Measurements from ENCODE around the gene CHDH.

Gene CHDH

DNA sequence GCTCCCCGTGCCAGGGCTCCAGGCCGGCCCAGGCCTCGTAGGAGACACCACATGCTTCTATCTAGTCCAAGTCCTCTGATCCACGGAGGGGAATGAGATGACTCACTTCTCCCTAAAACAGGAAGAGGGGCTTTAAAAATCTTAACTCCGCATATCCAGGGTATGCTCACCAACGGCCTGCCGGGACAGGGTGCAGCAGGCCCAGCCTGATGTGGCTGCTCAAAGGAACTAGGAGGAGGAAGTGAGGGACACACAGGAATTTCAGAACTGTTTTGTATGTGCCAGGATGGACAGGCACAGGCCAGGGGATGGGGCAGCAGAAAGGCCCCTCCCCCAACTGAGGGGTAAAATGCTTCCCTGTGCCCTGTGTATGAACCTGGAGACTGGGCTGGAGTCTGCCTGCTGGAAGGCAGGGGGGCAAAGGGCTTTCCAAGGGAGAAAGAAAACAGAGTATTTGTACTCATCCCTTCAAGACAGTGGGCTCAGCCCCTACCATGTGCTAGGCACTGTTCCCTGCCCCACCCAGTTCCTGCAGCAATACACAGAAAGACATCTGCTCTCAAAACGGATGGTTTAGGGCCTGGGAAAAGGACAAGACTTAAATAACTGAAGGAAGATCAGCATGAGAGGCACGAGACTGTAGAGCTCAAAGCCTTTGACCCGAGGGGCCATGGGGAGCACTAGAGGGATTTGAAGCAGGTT is 22.1 kb downstream of the CHDH start:
- DNase-seq (ENCODE audit: low read depth in 2 of 2): no peak

DNA sequence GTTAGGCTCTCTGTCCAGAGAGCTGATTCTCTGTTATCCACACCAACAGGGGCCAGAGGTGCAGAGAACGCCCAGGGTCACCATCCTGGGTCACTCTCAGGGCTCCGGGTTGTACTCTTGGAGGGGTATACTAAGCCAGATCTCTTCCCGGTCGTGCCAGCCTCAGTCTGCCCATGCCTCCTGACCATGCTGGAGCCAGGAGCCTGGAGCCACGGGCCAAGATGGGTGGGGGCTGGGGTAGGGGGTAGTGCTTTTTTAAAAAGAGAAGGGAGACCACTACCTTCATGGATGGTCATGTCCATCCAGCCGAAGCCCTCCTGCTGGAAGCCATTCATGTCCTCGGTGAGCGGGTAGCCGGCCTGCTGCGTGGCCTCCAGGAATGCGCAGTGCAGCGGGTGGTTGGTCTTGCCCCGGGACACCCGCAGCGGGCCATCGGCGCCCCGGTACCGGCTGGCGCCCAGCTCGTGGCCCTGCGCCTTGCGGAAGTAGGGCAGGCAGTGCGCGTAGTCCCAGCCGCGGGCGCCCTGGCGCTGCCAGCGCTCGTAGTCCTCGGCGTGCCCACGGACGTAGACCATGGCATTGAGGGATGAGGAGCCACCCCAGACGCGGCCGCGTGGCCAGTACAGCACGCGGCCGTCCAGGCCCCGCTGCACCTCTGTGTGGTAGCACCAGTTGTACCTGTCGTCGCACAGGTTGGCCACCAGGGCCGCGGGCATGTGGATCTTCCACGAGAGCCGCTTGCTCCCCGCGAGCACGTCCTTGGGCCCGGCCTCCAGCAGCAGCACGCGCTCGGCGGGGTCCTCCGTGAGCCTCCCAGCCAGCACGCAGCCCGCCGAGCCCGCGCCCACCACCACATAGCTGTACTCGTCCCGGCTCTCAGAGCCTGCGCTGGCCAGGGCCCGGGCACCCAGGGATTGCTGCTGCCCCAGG is 22.9 kb downstream of the CHDH start:
- DNase-seq (ENCODE audit: low read depth in 2 of 2): no peak

DNA sequence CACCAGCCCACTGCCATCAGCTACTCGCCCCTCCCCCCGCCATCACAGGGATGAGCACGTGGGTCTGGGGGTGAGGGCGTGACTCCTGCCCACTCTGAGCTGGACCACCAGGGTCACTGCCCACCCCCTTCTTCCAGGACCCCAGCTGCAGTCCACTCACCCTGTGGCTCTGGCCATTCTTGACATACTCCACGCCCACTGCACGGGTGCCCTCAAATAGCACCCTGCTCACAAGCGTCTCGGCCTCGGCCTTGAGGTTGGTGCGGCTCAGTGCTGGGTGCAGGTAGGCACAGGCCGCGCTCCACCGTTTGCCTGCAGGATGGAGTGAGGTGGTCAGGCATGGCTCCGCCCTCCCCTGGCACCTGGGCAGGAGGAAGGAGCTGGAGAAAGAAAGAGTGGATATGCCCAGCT is 23.9 kb downstream of the CHDH start:
- DNase-seq (ENCODE audit: low read depth in 2 of 2): no peak

DNA sequence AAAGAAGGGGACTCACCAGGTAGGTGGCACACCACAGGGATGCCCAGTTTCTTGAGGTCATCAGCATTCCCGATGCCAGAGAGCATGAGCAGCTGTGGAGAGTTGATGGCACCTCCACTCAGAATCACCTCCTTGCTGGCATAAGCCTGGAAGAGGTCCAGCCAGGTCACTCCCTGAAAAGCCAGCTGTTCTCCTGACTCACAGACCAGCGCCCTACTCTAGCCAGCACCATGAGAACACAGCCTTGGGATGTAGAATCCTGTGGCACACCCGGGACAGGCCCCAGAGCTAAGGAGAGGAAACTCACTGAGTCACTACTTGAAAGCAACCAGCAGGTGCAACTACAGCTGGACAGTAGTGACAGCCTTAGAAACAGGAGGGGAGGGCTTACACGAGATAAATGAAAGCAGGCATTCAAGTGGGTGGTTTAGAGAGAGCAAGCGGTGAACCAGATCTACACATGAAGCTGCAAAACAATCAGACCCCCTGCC is 24.5 kb downstream of the CHDH start:
- DNase-seq (ENCODE audit: low read depth in 2 of 2): no peak

DNA sequence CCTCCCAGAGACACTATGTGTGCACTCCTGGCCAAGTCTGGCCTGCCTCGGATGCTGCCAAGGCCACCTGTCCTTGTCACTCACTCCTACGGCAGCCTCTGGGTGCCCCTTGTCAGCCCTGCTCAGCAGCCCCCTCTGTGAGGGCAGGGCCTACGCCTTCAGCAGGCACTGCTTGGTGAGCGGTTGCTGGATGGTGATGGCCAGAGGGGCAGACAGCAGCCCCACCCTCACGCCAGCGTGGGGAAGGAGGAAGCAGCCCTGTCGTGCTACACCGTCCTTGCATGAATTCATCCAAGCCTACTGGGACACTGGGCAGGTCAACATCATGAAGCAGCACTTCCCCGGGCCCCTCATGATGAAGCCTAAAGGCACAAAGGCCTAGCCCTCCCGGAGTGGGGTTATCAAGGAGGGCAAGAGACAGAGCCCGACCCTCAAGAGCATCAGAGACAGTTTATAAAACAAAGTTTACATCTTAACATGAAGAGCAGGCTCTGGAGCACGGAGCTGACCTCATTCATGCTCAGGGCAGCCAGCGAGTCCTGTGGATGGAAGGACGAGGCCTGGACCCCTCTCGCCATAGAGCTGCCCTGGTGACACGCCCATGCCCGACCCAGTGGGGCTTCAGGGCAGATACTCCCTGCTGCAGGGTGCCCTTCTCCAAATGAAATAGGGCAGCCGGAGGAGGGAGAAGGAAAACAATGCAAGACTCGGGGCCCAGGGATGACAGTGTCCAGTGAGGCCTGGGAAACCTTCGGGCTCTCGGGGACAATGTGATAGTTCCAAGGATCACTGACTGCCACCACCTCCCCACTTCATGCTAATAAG is 25.3 kb downstream of the CHDH start:
- DNase-seq (ENCODE audit: low read depth in 2 of 2): no peak

DNA sequence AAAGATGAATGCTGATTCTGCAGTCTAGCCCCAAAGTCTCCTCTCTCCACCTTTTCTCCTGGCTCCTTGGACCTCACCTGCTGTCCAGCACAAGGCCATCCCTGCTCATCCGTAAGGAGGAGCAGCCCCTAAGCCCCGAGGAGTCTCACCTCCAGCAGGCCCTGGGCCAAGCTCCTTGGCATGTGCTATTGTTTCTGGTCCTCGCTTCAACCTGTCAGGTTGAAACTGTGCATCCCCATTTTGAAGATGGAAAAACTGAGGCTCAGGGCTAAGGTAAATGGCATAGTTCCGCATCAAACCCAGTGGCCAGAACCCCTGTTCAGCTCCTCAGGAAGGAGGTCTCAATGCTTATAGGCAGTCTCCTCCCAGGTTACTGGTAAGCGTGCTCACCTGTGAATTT is 26.1 kb downstream of the CHDH start:
- DNase-seq (ENCODE audit: low read depth in 2 of 2): no peak

DNA sequence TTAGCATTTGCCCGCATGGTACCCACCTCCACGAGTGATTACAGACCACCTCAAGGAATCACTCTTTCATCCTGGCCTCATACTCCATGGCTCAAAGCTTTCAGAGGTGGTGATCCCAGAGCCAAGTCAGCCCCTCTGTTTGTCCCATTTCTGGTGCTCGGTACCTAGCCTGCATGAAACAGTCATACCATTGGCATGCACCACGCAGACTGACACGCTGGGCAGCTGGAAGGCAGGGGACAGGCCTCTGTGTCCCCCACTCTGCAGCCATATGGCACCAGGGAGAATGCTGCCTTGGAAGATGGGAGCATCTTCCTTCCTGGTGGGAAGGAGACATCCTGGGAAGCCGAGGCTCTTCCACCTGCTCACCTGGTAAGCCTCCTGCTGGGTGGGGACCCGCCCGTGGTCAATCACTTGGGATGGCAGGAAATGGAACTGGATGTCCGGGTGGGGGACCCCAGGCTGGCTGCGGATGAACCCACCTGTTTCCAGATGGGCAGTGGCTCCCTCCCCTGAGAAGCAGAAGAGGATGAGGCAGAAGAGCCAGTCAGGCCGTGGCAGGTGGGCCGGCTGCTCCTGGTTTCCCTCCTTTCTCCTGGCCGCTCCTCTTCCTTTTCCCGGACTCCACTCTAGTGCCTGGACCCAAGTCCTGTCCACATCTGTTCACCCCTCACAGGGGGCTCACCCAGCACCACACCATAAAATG is 26.9 kb downstream of the CHDH start:
- no peak for DNase-seq (ENCODE audit: low read depth in 2 of 2)

DNA sequence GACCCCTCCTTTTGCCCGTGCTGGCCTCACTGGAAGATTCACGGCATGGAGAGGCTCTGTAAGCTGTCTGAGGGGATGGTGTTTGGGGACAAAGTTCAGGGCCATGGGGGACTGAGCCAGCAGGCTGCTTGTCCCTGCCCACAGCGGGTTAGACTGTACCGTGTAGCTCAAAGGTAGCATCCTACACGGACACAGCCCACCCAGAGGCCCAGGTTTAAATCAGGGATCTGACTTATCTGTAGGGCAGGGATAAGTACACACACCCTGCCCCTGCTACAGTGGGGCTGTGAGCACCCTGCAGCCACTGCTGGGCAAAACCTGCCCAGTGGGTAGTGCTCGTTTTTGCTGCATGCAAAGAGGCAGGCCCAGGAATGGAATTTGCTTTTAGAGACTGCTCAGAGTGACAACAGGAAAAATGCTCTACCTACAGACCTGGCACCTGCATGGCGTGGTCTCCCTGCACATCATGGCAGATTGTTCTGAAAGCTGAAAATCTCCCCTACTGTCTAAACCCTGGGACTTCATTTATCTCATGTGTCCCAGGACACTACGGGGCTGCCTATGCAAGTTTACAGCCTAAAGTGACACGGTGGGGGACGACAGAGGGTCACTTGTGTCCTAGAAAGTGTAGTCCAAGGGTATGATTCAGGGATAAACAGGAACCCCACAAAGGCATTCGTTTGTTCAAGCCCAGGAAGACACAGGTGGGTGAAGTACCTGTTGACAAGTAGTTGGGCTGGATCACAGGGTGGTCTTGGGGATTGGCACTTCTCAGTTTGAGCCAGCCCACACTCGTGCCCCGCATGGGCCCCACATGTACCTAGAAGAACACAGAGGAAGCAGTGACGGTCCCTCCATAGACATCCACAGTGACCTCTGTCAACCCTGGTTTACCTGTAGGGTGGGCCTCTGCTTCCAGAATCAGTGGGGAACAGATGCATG is 27.7 kb downstream of the CHDH start:
- no peak for DNase-seq (ENCODE audit: low read depth in 2 of 2)

DNA sequence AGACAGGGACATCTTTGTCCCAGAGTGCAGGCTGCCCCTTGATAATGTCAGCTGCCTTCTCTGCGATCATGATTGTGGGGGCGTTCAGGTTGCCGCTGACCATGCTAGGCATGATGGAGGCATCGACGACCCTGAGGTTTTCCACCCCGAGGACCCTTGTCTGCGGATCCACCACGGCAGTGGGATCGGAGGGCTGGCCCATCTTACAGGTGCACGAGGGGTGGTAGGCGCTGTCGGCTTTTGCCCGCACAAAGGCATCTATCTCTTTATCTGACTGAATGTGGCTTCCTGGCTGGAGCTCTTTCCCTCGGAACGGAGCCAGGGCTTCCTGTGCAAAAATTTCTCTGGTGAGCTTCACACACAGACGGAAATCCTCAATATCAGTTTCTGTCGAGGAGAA is 28.4 kb downstream of the CHDH start:
- no peak for DNase-seq (ENCODE audit: low read depth in 2 of 2)

DNA sequence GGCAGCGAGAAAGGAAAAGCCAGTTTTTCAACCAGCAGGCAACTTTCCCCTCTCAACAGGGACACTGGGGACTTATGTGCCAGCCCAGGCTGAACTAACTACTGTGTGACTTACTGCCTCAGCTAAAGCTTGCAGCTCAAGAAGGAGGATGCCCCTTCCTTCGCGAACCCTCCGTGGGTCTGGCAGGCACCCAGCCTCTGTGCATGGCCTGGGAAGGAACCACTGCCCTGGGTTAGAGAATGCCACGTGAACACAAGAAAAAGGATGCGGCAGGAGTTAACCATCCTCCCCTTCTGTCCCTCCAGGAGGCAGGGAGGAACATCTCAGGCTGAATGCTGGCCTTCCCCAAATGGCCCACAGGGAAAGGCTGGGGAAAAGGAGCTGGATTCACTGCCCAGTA is 29.0 kb downstream of the CHDH start:
- no peak for DNase-seq (ENCODE audit: low read depth in 2 of 2)

DNA sequence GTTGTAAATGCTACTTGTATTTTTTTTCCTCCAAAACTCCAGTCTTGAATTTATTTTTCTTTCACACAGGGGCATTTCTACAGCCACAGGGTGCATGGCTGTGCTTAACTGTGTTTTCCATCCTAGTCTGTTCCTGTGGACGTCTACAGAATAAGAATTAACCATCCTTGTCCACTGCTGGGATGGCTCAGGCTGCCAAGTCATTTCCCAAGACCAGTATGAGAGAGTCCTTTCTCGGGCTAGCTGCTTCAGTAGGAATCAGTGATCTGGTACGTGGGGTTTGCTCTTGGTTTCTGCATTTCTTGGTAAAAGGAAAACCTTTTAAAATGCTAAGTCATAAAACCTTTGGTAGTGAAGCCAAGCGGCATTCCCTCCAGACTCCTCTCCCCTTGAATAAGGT is 29.8 kb downstream of the CHDH start:
- no peak for DNase-seq (ENCODE audit: low read depth in 2 of 2)

DNA sequence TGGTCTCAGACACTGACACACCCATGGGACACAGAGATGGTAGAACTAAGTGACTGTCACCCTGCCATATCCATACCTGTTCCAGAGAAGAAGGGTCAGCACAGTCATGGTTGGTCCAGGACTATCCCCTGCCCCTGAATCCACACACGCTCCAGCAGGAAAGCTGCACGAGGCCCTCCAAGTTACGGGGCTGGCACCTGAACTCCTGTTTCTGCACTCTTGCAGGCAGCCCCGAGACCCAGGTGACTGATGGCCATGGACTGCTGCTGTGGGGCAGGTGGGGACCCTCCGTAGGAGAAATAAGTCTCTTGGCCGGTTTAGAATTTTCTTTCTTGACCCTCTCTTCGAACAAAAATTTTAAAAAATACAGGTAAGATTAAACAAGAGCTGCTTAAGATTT is 30.6 kb downstream of the CHDH start:
- no peak for DNase-seq (ENCODE audit: low read depth in 2 of 2)

DNA sequence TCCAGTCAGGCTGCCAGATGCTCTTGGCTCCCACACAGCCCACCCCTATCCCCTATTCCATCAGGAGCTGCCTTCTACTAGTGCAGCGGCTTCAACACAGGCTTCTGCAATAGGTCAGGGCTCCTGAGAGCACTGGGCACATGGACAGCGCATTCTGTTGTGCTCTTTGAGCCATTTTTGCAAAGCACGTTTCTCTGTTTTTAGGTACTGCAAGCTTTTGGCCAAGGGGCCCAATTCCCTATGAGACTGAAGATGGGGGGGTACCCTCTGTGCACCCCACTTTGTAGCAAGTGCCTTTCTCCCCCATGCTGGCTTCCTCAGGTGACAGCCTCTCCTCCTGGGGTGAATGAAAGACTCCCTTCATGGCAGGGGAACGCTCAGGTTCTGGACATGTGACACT is 31.2 kb downstream of the CHDH start:
- DNase-seq (ENCODE audit: low read depth in 2 of 2): no peak

DNA sequence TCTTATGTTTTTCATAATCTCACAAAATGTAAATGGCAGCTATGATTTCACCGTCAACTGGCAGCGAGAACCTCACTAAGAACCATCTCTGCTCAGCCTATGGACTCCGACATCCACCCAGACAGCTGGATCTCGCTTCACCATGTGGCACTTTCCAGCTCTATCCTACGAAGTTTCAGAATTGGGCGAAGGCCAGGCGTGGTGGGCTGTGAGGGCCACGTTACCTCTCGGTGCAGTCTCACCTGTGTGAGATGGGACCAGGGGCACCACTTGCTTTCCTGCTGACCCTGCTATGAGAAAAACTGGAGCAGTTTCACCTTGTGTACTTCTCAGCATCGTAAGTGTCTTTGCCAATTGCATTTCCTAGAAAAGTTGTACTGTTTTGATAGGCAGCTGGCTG is 32.3 kb downstream of the CHDH start:
- no peak for DNase-seq (ENCODE audit: low read depth in 2 of 2)

DNA sequence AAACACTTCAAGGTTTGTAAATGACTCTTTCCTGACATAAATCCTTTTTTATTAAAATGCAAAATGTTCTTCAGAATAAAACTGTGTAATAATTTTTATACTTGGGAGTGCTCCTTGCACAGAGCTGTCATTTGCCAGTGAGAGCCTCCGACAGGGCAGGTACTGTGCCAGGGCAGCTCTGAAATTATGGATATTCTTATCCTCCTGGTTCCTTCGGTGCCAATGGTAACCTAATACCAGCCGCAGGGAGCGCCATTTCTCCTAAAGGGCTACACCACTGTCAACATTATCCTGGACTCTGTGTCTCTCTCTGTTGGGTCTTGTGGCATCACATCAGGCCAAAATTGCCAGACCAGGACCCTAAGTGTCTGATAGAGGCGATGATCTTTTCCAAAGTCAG is 33.0 kb downstream of the CHDH start:
- no peak for DNase-seq (ENCODE audit: low read depth in 2 of 2)

DNA sequence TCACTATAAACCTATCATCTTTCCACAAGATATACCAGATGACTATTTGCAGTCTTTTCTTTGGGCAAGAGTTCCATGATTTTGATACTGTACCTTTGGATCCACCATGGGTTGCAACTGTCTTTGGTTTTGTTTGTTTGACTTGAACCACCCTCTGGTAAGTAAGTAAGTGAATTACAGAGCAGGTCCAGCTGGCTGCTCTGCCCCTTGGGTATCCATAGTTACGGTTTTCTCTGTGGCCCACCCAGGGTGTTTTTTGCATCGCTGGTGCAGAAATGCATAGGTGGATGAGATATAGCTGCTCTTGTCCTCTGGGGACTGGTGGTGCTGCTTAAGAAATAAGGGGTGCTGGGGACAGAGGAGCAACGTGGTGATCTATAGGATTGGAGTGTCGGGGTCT is 33.8 kb downstream of the CHDH start:
- DNase-seq (ENCODE audit: low read depth in 2 of 2): no peak

DNA sequence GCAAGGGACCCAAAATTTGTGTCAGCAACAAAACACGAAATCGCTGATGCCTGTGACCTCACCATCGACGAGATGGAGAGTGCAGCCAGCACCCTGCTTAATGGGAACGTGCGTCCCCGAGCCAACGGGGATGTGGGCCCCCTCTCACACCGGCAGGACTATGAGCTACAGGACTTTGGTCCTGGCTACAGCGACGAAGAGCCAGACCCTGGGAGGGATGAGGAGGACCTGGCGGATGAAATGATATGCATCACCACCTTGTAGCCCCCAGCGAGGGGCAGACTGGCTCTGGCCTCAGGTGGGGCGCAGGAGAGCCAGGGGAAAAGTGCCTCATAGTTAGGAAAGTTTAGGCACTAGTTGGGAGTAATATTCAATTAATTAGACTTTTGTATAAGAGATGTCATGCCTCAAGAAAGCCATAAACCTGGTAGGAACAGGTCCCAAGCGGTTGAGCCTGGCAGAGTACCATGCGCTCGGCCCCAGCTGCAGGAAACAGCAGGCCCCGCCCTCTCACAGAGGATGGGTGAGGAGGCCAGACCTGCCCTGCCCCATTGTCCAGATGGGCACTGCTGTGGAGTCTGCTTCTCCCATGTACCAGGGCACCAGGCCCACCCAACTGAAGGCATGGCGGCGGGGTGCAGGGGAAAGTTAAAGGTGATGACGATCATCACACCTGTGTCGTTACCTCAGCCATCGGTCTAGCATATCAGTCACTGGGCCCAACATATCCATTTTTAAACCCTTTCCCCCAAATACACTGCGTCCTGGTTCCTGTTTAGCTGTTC is 34.9 kb downstream of the CHDH start:
- DNase-seq (ENCODE audit: low read depth in 2 of 2): no peak

DNA sequence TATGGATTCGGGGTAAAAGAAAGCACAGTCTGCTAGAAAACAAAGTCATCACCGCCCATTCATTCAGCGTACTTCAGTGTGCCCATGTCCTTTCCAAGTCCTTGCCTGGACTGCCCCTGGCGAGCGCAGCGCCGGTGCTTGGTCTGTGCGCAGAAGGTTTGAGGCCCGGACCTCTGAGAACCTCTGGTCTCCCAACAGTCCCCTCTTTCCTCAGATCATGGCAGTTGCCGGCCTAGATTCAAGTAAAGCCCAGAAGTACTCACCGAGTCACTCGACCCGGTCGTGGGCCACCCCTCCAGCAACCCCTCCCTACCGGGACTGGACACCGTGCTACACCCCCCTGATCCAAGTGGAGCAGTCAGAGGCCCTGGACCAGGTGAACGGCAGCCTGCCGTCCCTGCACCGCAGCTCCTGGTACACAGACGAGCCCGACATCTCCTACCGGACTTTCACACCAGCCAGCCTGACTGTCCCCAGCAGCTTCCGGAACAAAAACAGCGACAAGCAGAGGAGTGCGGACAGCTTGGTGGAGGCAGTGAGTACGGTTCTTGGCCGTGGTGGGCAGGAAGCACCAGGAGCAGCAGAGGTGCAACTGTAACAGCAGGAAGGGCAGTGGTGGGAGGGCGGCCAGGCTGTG is 36.3 kb downstream of the CHDH start:
- no peak for DNase-seq (ENCODE audit: low read depth in 2 of 2)

DNA sequence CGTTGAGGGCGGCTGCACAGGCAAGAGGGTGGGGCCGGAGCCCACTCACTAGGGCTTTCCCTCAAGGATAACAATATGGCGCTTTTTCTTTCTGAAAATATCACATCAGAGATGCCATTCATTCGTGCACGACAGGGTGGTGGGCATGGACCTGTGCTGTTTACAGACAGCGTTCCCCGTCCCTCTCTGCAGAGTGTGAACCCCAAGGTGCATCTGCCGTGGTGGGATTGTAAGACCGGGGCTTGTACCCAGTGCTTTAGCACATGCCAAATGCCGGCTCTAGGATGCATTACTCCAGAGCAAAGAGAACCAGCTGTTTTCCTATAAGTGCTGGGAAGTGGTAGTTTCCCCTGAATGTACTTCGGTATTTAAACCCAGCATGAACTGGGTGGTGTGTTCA is 37.0 kb downstream of the CHDH start:
- no peak for DNase-seq (ENCODE audit: low read depth in 2 of 2)
